DND-41 (cell line): ENCODE results near the gene CLOCK.

ENCODE experiments used
- CTCF ChIP-seq: IDR thresholded peaks from 2 replicates; pipeline ENCODE4 v1.5.1; 2012; ENCODE audit warnings: borderline replicate concordance, low read length, moderate library complexity, mild to moderate bottlenecking; ENCODE audit not compliant: poor library complexity, severe bottlenecking; ENCODE audit errors: extremely low read depth
- EZH2 ChIP-seq: IDR thresholded peaks from 3 replicates; pipeline ENCODE4 v1.6.1; 2012; ENCODE audit warnings: borderline replicate concordance, low read depth, mild to moderate bottlenecking, moderate library complexity, low read length, inconsistent platforms; ENCODE audit not compliant: severe bottlenecking

- TF ChIP-seq CTCF (no peak), EZH2 (no peak)
These were observed 108.9 kb downstream of the CLOCK start for GRCh38 chr4:55437823-55438222.
